ENCODE results near the gene ACP1.

Gene ACP1

GRCh38 chr2:283996-284794, 19.4 kb downstream of the ACP1 start:
- no peak for TF ChIP-seq CTCF (IDR thresholded peaks at IDR 0.05; ENCODE audit: control insufficient read depth, extremely low read depth, insufficient read depth)
- no peak for DNase-seq (ENCODE audit: low read depth)
- H3K4me3 ChIP-seq (ENCODE audit: low read depth, low read length): no peak overlapping the region

GRCh38 chr2:284896-285492, 20.2 kb downstream of the ACP1 start:
- DNase-seq (ENCODE audit: low read depth): peak; percentile 87
- TF ChIP-seq CTCF (IDR thresholded peaks at IDR 0.05; ENCODE audit: control insufficient read depth, extremely low read depth, insufficient read depth): no peak
- H3K4me3 ChIP-seq (ENCODE audit: low read depth, low read length): no peak overlapping the region

GRCh38 chr2:285531-285930, 20.8 kb downstream of the ACP1 start:
- no peak overlapping the region for H3K4me3 ChIP-seq (ENCODE audit: low read depth, low read length)
- no peak for DNase-seq (ENCODE audit: low read depth)
- no peak for TF ChIP-seq CTCF (IDR thresholded peaks at IDR 0.05; ENCODE audit: control insufficient read depth, extremely low read depth, insufficient read depth)

- no peak for TF ChIP-seq CTCF (IDR thresholded peaks at IDR 0.05; ENCODE audit: control insufficient read depth, extremely low read depth, insufficient read depth)
- H3K4me3 ChIP-seq (ENCODE audit: low read depth, low read length): no peak overlapping the region
- no peak for DNase-seq (ENCODE audit: low read depth)
Observed at GRCh38 chr2:286035-286434, 21.3 kb downstream of the ACP1 start.

GRCh38 chr2:286774-287392, 22.1 kb downstream of the ACP1 start:
- TF ChIP-seq CTCF (IDR thresholded peaks at IDR 0.05; ENCODE audit: control insufficient read depth, extremely low read depth, insufficient read depth): no peak
- DNase-seq (ENCODE audit: low read depth): no peak
- no peak overlapping the region for H3K4me3 ChIP-seq (ENCODE audit: low read depth, low read length)

- TF ChIP-seq CTCF (IDR thresholded peaks at IDR 0.05; ENCODE audit: control insufficient read depth, extremely low read depth, insufficient read depth): no peak
- DNase-seq (ENCODE audit: low read depth): no peak
- no peak overlapping the region for H3K4me3 ChIP-seq (ENCODE audit: low read depth, low read length)
Observed at GRCh38 chr2:287471-287885, 22.7 kb downstream of the ACP1 start.

Measured in LNCaP clone FGC (cell line).